Stimulated activated CD4-positive, alpha-beta T cell treated with anti-CD3 and anti-CD28 coated beads, Interleukin-4, amount 100 ng/mL, for 24 hours (primary cell): ENCODE measurements around the gene SLC25A39.
"Not testable (repeated sequence)": the region's sequence is repeated elsewhere in the genome, so short reads cannot be mapped to it uniquely, and the experiment has no call there.

Source experiments
- DNase-seq: peaks from one replicate; pipeline ENCODE4 v3.0.0-alpha.2; 2020

The SLC25A39 gene

DNA sequence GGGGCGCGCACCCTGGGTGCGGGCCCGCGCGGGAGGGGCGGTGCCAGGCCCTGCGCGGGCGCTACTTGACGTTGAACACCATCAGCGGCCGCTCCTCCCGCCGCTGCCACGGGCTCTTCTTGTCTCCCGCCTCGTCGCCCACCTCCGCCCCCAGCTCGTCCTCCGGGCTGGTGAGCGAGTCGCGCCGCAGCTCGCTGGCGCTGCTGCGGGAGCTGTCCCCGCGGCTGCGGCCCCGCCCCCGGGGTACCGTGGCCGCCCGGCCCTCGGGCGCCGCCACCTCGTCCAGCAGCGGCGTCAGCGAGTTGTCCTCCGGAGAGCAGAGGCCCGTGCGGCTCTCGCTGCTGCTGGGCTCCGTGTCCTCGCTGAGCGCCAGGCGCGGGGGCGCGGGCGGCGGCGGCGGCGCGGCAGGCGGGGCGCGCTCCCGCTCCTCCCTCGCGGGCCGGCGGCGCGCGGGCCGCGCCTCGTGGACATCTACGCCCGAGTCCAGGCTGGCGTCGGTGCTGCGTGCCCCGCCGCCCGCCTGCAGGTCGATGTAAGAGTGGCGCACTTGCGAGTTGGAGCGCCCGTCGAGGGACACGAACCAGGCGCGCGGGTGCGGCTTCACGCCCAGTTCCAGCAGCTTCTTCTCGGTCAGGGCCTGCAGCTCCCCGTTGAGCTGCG, 29.2 kb upstream of the SLC25A39 start:
- DNase-seq: no peak

DNA sequence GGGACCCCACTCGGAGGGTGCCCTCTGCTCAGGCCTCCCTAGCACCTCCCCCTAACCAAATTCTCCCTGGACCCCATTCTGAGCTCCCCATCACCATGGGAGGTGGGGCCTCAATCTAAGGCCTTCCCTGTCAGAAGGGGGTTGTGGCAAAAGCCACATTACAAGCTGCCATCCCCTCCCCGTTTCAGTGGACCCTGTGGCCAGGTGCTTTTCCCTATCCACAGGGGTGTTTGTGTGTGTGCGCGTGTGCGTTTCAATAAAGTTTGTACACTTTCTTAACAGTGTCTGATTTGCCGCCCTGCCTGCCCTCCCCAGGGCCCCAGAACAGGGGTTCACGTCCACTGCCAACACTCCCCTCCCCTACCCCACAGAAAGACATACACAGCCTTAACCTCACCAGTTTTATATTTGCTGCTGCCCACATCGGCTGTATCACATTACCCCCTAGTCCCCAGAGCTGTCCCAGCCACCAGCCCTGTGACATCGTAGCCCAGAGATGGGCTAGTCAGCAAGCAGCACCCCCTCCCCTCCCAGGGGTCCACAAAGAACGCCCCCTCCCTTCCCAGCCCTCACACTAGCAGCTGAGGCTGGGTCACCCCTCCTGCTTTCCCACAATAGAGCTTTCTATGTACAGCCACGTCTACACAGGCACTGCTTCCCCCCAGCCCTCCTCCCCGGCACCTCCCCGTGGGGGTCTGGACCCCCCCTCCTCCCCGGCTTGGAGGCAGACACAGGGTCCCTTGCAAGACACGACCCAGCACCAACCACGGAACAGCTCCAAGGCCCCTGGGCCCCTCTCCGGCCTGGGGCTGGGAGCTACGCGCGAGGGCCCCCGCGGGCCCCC, 28.4 kb upstream of the SLC25A39 start:
- no peak for DNase-seq

DNA sequence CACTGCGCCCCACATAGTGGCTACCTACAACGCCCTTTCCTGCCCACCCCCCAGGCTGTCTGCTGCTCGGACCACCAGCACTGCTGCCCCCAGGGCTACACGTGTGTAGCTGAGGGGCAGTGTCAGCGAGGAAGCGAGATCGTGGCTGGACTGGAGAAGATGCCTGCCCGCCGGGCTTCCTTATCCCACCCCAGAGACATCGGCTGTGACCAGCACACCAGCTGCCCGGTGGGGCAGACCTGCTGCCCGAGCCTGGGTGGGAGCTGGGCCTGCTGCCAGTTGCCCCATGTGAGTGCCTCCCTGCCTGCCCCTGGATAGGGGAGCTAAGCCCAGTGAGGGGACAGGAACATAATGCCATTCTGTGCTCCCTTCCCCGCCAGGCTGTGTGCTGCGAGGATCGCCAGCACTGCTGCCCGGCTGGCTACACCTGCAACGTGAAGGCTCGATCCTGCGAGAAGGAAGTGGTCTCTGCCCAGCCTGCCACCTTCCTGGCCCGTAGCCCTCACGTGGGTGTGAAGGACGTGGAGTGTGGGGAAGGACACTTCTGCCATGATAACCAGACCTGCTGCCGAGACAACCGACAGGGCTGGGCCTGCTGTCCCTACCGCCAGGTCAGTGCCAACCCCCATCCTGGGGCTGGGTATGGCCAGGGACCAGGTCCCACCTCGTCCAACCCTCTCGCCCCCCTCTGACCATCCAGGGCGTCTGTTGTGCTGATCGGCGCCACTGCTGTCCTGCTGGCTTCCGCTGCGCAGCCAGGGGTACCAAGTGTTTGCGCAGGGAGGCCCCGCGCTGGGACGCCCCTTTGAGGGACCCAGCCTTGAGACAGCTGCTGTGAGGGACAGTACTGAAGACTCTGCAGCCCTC, 27.6 kb upstream of the SLC25A39 start:
- DNase-seq: no peak

DNA sequence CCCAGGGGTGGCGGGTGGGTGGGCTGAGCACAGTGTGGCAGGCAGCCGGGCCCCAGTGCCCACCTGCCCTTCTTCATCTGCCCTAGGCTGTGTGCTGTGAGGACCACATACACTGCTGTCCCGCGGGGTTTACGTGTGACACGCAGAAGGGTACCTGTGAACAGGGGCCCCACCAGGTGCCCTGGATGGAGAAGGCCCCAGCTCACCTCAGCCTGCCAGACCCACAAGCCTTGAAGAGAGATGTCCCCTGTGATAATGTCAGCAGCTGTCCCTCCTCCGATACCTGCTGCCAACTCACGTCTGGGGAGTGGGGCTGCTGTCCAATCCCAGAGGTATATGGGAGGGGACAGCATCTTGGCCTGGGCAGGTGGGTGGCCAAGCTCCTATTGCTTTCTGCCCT, 26.8 kb upstream of the SLC25A39 start:
- no peak for DNase-seq

DNA sequence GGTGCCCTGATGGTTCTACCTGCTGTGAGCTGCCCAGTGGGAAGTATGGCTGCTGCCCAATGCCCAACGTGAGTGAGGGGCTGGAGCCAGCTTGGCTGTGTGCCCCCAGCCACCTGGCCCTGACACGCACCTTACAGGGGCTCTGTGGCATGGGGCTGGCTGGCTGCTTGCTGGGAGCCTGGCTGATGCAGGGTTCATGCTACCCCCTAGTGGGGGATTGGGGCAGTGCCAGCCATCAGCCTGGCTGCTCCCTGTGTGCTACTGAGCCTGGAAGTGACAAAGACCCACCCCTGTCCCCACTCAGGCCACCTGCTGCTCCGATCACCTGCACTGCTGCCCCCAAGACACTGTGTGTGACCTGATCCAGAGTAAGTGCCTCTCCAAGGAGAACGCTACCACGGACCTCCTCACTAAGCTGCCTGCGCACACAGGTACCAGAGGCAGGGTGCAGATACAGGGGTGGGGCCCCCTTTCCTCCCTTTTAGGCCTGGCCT, 26.2 kb upstream of the SLC25A39 start:
- peak; percentile 74 for DNase-seq

DNA sequence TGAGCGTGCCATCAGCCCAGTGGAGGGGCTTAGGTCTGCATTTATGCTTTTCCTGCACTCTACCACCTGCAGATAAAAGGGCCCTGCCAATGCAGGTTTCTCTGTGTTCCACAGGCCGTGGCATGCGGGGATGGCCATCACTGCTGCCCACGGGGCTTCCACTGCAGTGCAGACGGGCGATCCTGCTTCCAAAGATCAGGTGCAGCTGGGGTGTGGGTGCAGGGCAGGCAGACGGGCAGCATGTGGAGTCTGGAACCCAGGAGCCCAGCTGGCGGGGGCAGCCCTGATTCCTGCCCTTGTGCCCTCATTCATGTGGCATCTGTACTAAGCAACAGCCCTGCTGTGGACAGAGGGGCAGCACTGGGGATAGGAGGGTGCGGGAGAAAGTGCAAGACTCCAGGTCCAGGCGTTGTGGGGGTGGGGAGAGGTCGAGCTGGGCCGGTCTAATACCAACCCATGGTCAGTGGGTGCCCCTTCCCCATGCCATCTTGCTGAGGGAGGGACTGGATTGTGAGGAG, 25.0 kb upstream of the SLC25A39 start:
- no peak for DNase-seq

DNA sequence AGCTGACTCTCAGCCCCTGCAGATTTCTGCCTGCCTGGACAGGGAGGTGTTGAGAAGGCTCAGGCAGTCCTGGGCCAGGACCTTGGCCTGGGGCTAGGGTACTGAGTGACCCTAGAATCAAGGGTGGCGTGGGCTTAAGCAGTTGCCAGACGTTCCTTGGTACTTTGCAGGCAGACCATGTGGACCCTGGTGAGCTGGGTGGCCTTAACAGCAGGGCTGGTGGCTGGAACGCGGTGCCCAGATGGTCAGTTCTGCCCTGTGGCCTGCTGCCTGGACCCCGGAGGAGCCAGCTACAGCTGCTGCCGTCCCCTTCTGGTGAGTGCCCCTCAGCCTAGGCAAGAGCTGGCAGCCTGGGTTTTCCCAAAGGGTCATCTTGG, 24.4 kb upstream of the SLC25A39 start:
- no peak for DNase-seq

DNA sequence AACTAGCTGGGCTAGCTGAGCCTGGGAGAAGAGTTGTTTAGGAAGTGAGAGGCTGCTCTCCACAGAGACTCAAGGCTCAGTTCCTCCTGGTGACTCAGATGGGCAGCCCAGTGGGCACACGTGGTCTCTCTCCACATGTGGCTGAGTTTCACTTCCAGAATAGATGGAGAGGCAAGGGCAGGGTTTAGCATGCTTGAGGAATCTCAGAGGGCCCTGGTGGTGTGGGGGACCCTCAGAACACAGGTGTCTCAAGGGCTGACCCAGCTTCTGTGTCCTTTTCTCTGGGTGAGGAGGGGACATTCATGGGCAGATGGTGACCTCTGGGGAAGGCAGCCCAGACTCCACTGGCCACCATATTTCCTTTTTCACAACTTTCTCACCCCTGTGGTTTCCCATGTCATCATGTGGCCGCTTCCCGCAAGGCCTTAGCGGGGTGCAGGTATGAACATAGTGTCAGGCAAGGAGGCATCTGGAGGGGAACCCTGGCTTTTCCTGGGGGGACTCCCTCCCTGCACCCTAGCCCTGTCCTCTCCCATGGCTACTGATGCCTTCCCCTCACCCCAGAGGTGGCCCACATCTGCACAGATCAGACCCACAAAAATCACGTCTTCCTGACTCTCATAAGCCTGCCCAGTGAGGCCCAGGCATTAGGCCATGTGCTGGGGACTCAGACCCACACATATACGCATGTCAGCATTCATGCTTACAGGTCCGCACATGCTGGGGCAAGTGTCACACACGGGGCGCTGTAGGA, 23.8 kb upstream of the SLC25A39 start:
- no peak for DNase-seq

DNA sequence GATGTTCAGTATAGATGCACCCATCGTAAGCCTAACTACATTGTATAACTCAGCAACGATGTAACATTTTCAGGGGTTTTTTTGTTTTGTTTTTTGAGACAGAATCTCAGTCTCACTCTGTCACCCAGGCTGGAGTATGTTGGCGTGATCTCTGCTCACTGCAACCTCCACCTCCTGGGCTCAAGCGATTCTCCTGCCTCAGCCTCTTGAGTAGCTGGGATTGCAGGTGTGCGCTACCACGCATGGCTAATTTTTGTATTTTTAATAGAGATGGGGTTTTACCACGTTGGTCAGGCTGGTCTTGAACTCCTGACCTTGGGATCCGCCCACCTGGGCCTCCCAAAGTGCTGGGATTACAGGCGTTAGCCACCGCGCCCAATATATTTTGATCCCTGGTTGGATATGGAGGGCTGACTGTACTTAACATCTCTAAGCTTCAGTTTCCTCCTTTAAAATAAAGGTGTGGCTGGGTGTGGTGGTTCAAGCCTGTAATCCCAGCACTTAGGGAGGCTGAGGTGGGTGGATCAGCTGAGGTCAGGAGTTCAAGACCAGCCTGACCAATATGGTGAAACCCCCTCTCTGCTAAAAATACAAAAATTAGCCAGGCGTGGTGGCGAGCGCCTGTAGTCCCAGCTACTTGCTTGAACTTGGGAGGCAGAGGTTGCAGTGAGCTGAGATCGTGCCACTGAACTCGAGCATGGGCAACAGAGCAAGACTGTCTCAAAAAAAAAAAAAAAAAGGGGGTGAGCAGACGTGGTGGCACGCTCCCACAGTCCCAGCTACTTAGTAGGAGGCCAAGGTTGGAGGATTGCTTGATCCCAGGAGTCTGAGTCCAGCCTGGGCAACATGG, 22.8 kb upstream of the SLC25A39 start:
- DNase-seq: not testable (repeated sequence)

DNA sequence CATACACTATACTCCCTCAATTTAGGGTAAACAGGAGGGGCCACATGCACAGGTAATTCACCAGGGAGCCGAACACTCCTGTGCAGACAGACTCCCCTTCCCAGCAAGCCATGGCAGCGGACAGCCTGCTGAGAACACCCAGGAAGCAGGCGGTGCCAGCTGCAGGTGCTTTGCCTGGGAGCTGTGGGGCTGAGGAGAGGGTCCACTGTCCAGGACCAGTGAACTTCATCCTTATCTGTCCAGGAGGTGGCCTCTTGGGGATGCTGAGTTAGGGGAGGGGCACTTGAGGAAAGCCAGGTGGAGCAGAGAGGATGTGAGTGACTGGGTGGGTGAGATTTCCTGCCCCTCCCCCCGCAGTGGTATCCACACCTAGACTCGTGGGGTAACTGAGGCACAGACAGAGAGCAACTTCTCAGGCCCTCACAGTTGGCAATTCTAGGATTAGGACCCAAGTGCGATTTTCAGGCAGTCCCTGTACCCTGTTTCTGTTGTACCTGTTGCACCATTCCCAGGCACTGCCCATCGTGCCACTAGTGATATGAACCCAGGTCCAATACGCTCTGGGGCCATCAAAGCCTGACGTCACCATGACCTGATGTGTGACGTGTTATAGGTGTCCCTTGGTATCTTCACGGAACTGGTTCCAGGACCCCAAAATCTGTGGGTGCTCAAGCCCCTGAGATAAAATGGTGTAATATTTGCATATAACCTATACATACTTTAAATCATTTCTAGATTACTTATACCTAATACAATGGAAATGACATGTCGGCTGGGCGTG, 21.6 kb upstream of the SLC25A39 start:
- DNase-seq: no peak

DNA sequence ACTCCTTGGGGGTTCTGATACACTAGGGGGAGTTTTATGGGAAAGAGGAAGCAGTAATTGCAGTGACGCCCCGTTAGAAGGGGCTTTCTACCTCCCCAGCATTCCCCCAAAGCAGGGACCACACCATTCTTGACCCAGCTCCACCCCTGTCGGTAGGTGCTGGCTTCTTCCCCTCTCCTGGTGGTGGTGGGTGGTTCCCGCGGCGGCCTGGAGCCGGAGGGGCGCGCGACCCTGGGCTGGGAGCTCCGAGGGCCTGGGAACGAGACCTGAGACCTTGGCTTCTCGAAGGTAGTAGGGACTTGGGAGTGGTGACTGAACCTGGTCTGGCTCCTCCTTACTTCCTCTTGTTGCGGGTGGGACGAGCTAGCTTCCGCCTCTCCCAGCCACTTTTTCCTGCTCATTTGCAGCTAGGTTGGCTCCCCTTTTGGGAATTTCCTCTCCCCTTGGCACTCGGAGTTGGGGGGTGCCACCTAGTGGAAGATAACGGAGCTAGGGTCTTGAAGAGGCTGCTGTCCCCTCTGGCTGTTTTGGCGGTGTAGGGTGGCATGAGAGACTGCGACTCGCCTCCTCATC, 20.9 kb upstream of the SLC25A39 start:
- DNase-seq: peak; percentile 59

DNA sequence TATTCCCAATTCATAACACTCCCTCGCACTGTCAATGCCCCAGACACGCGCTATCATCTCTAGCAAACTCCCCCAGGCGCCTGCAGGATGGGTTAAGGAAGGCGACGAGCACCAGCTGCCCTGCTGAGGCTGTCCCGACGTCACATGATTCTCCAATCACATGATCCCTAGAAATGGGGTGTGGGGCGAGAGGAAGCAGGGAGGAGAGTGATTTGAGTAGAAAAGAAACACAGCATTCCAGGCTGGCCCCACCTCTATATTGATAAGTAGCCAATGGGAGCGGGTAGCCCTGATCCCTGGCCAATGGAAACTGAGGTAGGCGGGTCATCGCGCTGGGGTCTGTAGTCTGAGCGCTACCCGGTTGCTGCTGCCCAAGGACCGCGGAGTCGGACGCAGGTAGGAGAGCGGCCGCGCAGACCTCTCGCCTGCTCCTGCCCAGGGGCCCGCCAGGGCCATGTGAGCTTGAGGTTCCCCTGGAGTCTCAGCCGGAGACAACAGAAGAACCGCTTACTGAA, 20.4 kb upstream of the SLC25A39 start, which contains the start of gene GRN:
GRN (plus strand) TSS at position 364 of the 515 bp plus-strand sequence. CDS start 3,863 bp downstream, outside the sequence.
- peak; percentile 89 for DNase-seq

DNA sequence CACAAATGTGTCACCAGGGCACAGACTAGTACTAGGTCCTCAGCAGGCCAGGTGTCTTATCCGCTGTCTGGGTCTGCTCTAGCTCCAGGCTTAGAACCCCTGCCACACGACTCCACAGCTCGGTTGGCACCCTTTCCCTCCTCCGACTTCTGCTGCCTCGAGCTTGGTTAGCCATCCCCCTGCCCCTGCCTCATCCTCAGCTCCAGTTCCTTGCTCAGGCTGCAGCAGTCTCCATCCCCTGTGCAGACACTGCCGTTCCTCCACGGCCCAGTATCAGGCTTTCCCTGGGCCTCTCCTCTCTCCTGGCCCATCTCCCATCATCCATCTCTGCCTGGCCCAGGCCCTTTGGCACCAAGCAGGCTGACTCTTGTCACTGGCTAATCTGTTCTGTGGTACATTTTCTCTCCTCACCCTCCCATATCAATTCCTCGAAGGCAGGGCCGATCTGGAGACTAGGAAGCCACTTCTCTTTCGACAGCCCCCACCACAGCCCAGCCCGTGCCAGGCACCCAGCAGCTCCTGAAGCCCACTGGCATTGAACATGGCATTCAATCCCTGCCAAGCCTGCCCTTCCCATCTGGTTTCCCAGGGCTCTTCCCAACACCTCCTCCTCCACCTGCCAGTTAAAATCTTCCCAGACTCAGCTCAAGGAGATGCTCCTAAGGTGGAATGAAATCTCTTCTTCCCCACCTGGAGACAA, 19.0 kb upstream of the SLC25A39 start:
- no peak for DNase-seq

DNA sequence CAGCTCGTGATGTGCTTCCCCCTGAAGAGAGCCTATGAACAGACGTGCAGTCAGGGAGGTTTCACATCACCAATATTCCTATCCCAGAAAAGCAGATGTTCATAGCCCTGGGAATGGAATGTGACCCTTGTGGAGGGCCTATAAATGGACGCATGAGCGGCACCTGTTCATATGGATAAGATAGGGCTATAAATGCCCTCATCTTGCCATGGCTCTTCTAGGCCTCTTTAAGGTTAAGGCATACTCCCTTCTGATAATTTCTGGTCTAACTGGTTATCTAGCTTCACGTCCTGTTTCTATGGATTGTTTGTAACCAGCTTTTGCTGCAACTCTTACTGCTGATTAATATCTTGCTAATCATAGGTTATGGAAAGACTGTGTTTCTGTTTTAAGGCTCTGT, 15.9 kb upstream of the SLC25A39 start:
- not testable (repeated sequence) for DNase-seq

DNA sequence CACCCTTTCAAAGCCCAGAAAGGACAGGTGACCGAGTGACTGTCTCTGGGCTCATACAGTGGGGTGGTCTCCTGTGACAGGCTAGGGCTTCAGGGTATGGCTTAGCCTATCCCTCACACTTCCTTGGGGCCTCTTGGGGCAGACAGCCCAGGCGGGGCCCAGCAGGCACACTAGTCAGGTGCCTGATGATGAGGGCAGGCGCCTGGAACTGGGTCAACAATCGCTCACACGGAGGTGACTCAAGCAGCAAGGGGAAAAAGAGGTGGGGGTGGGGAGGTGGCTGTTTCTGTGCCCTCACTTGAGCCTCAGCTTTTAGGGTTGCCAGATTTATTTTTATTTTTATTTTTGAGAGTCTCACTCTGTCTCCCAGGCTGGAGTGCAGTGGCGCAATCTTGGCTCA, 14.1 kb upstream of the SLC25A39 start:
- DNase-seq: no peak

DNA sequence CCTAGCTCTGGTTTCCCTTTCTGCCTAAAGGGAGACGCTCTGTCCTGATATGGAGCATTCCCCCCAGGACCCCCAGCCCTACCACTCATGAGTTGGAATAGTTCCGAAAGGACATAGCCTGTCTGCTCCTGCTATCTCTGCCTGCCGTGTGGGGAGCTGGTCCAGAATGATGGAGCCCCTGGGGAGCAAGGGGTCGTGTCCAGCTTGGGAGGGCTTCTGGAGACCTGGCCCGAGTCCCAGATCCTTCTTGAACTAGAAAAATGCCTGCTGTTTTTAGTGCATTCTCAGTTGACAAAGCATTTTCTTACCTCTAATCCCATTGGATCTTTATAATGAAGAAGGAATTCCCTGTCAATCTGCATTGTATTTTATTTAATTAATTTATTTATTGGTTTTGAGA, 11.3 kb upstream of the SLC25A39 start:
- DNase-seq: no peak

DNA sequence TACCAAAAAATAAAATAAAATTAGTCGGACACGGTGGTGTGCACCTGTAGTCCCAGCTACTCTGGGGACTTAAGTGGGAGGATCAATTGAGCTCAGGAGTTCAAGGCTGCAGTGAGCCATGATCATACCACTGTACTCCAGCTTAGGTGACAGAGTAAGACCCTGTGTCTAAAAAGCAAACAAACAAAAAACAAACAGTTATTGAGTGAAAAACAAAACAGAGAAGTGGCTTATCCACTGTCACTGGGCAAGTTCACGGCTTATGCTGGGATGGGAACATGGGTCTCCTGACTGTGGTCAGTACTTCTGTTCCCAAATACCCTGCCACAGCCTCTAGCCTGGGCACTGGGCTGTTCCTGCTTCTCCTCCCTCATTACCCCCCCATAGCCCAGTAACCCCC, 10.9 kb upstream of the SLC25A39 start:
- no peak for DNase-seq

DNA sequence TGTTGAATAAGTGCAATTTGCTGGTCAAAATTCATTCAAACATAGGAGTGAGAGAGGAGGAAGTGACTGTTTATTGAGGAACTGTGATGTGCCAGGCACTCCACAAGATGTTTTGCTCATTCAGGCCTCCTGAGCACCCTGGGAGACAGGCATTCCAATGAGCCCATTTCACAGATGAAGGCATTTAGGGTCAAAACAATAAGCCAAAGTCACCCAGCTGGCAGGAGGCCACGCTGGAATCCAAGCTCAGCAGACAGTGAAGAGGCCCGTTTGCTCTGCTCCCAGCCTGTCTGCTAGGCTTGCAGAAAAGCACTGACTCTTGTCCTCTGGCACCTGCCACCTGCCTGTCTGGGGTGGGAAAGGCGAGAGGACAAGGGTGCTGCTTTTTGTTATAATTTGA, 10.1 kb upstream of the SLC25A39 start:
- no peak for DNase-seq

DNA sequence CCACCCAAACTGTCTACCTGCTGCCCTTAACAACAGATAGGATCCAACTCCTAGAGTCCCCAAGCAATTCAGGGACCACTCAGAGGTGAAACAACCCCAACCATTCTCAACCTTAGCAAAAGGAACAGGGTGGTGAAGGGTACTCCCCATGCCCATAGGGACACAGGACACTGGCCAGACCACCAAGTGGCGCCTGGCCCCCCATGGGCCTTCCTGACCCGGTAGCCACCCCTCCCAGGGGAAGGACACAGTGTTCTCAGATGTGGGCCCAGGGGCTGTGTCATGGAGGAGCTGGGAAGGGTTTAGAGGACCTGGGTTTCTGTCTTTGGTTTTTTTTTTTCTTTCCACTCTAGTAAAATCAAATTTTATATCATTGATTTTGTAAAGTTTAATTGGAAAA, 9.7 kb upstream of the SLC25A39 start:
- no peak for DNase-seq
